Left lung (tissue), 14 donors: ENCODE measurements around the gene KLHDC2. TPM values are rescaled to one million over a fixed set of nuclear protein-coding genes. Genes with fewer than 3 reads are reported as not detected.
"Not testable (repeated sequence)": the region's sequence is repeated elsewhere in the genome, so short reads cannot be mapped to it uniquely, and the experiment has no call there.

Experiments
- ATAC-seq: fragments of 200-7000 bp; cut with Tn5 transposase; one replicate; pipeline ENCODE4 v1.9.1; 2020; ENCODE audit warnings: moderate library complexity
- DNase-seq, 4 donors: peaks; one replicate each; pipeline ENCODE4 v3.0.0-alpha.2; 2013 to 2020
- H3K27ac ChIP-seq, 2 donors: fragments of 200-600 bp; sonication (generic) in 1 of 2; one replicate each; pipeline versions ENCODE4 v1.5.0 to v1.8.0; 2020 to 2021
- H3K27me3 ChIP-seq, 2 donors: fragments of 200-600 bp; sonication (generic) in 1 of 2; one replicate each; pipeline versions ENCODE4 v1.5.0 to v1.8.0; 2020 to 2021
- H3K36me3 ChIP-seq, 2 donors: fragments of 200-600 bp; sonication (generic) in 1 of 2; one replicate each; pipeline versions ENCODE4 v1.5.0 to v1.8.0; 2020 to 2021
- H3K4me1 ChIP-seq, 2 donors: fragments of 200-600 bp; one replicate each; pipeline ENCODE4 v1.8.0; 2021
- H3K4me3 ChIP-seq, 2 donors: fragments of 200-600 bp; sonication (generic) in 1 of 2; one replicate each; pipeline versions ENCODE4 v1.5.0 to v1.8.0; 2020 to 2021; ENCODE audit warnings: mild to moderate bottlenecking in 1 of 2
- H3K9me3 ChIP-seq, 2 donors: fragments of 200-600 bp; sonication (generic) in 1 of 2; one replicate each; pipeline versions ENCODE4 v1.5.0 to v1.8.0; 2020 to 2021
- intact Hi-C, 2 donors: fragments of 100-400 bp; cut with DNase I; formaldehyde crosslinking; loops; one replicate each; pipeline versions ENCODE4 v1.11.2 to v1.14.2; 2022
- long read RNA-seq, 12 donors: library from polyadenylated mRNA in 2 of 12; unstranded in 2 of 12; transcript quantifications; one replicate each; pipeline ENCODE4 v2.0.0 and lab custom pipeline, GENCODE V29; 2019 to 2026
- polyA plus RNA-seq, 6 donors: library from polyadenylated mRNA; unstranded; fragments of 120-200 nt; gene quantifications; one replicate each; pipeline ENCODE4 v1.2.1, GENCODE V29; 2013; ENCODE audit not compliant: insufficient read length in 6 of 6
- total RNA-seq, 2 donors: library from RNA; stranded (reverse); fragmentation: NEBNext Ultra II Directional; extraction: Animal tissue kit (Norgen Biotek cat#: 25700); gene quantifications; one replicate each; pipeline ENCODE4 v1.2.1, GENCODE V29; 2021
- TF ChIP-seq, protein P1 (sequence below), 2 donors: fragments of 200-600 bp; sonication (generic) in 1 of 2; IDR thresholded peaks; one replicate each; pipeline versions ENCODE4 v1.5.0 to v1.8.0; 2021; ENCODE audit warnings: antibody characterized with exemption in 2 of 2
- donor health status: DM: no; HTN: yes; CAD: no.
- donor health status: DM: no; HTN: no; CAD: no.

Gene KLHDC2, protein sequence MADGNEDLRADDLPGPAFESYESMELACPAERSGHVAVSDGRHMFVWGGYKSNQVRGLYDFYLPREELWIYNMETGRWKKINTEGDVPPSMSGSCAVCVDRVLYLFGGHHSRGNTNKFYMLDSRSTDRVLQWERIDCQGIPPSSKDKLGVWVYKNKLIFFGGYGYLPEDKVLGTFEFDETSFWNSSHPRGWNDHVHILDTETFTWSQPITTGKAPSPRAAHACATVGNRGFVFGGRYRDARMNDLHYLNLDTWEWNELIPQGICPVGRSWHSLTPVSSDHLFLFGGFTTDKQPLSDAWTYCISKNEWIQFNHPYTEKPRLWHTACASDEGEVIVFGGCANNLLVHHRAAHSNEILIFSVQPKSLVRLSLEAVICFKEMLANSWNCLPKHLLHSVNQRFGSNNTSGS
- total RNA-seq (10 to 100 TPM; 32.6 to 49.8 TPM), polyA plus RNA-seq (100 to 1,000 TPM in 5 of 6 donors, 10 to 100 TPM in 1; 96.0 to 138 (median 110) TPM)
- long read RNA-seq, donor 1, full-length matches to known transcripts: 48 of 235 reads
- long read RNA-seq, donor 1, partial matches to known transcripts: 177 of 235 reads
- long read RNA-seq, donor 1, other reads (novel, unspliced or antisense): 10 of 235 reads
- long read RNA-seq, donor 2, full-length matches to known transcripts: 23 of 178 reads
- long read RNA-seq, donor 2, partial matches to known transcripts: 131 of 178 reads
- long read RNA-seq, donor 2, other reads (novel, unspliced or antisense): 24 of 178 reads
- long read RNA-seq, donor 3, full-length matches to known transcripts: 49 of 49 reads
- long read RNA-seq, donor 3, partial matches to known transcripts: 0 of 49 reads
- long read RNA-seq, donor 3, other reads (novel, unspliced or antisense): 0 of 49 reads
- long read RNA-seq, donor 4, full-length matches to known transcripts: 42 of 61 reads
- long read RNA-seq, donor 4, partial matches to known transcripts: 15 of 61 reads
- long read RNA-seq, donor 4, other reads (novel, unspliced or antisense): 4 of 61 reads
- long read RNA-seq, donor 5, full-length matches to known transcripts: 38 of 125 reads
- long read RNA-seq, donor 5, partial matches to known transcripts: 82 of 125 reads
- long read RNA-seq, donor 5, other reads (novel, unspliced or antisense): 5 of 125 reads
- long read RNA-seq, donor 6, full-length matches to known transcripts: 38 of 43 reads
- long read RNA-seq, donor 6, partial matches to known transcripts: 5 of 43 reads
- long read RNA-seq, donor 6, other reads (novel, unspliced or antisense): 0 of 43 reads
- long read RNA-seq, donor 7, full-length matches to known transcripts: 31 of 31 reads
- long read RNA-seq, donor 7, partial matches to known transcripts: 0 of 31 reads
- long read RNA-seq, donor 7, other reads (novel, unspliced or antisense): 0 of 31 reads
- long read RNA-seq, donor 8, full-length matches to known transcripts: 15 of 15 reads
- long read RNA-seq, donor 8, partial matches to known transcripts: 0 of 15 reads
- long read RNA-seq, donor 8, other reads (novel, unspliced or antisense): 0 of 15 reads
- long read RNA-seq, donor 9: 0 reads
- long read RNA-seq, donor 10, full-length matches to known transcripts: 37 of 42 reads
- long read RNA-seq, donor 10, partial matches to known transcripts: 1 of 42 reads
- long read RNA-seq, donor 10, other reads (novel, unspliced or antisense): 4 of 42 reads
- long read RNA-seq, donor 11, full-length matches to known transcripts: 36 of 259 reads
- long read RNA-seq, donor 11, partial matches to known transcripts: 223 of 259 reads
- long read RNA-seq, donor 11, other reads (novel, unspliced or antisense): 0 of 259 reads
- long read RNA-seq, donor 12, full-length matches to known transcripts: 36 of 36 reads
- long read RNA-seq, donor 12, partial matches to known transcripts: 0 of 36 reads
- long read RNA-seq, donor 12, other reads (novel, unspliced or antisense): 0 of 36 reads

DNA sequence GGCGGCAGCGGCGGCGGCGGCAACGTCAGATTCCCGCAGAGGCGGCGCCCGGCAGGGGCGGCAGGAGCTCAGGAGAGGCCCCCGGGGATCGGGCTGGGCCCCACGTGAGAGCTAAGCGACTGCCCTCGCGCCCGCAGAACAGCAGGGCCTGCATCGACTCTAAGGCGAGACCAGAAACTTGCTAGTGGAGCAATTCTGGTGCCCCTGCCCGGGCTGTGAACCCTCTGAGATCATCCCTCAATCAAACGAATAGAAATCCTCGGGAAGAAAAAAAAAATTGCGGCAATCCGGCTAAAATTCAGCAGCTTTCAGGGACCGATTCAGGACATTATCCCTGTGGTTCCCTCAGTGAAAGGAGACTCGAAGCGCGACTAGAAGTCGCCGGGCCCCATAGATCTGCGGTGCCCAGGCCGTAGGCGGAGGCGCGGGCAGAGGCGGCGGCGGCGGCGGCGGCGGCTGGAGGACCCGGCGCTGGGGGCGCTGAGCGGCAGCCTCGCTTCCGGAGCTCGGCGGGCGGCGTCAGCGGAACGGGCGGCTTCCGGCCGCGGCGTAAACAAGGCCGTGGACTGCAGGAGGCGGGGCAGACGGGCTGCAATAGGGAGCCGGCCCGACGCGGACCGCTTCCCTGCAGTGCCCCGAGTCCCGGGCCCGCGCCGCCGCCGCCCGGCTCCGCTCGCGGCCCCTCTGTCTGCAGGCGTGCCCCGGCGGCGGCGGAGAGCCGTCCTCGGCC, at the start of gene KLHDC2:
TSS of gene KLHDC2 (plus strand) at position 583 of the 730 bp plus-strand sequence. CDS start 316 bp downstream, outside the sequence.
- TF ChIP-seq, protein P1, sequence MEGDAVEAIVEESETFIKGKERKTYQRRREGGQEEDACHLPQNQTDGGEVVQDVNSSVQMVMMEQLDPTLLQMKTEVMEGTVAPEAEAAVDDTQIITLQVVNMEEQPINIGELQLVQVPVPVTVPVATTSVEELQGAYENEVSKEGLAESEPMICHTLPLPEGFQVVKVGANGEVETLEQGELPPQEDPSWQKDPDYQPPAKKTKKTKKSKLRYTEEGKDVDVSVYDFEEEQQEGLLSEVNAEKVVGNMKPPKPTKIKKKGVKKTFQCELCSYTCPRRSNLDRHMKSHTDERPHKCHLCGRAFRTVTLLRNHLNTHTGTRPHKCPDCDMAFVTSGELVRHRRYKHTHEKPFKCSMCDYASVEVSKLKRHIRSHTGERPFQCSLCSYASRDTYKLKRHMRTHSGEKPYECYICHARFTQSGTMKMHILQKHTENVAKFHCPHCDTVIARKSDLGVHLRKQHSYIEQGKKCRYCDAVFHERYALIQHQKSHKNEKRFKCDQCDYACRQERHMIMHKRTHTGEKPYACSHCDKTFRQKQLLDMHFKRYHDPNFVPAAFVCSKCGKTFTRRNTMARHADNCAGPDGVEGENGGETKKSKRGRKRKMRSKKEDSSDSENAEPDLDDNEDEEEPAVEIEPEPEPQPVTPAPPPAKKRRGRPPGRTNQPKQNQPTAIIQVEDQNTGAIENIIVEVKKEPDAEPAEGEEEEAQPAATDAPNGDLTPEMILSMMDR (IDR thresholded peaks at IDR 0.05): peak in 1 of 2 donors; percentile 17
- Histone ChIP-seq H3K4me3 (peak within 1 kb of the TSS; percentile 91 to 92), H3K9me3 (no peaks in the 10 kb centered on the region), H3K27ac (peak within 1 kb of the TSS; percentile 94 to 99), H3K27me3 (no peaks in the 10 kb centered on the region), H3K36me3 (peaks cover 0 to 11% of the 10 kb centered on the region in 2 donors), H3K4me1 (peaks cover 9 to 38% of the 10 kb centered on the region in 2 donors)
- intact Hi-C loops: no loop called here
- ATAC-seq (peak; percentile 86), DNase-seq (peak; percentile 84 to 99 (median 93))

DNA sequence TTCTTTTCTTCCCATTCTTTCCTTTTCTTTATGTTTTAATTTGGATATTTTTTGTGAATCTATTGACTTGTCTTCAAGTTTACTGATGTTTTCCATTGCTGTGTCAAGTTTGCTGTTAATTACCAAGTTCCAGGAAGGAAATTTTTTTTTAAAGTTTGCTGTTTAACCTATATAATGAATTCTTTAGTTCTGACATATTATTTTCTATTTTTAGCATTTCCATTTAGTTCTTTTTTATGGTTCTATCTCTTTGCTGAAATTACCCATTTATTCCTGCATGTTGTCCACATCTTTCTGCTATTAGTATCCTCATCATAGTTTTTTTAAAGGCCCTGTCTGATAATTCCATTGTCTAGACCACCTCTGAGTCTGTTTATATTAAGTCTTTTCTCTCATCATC, 47.2 kb upstream of the KLHDC2 start:
- no peaks in the 10 kb centered on the region for H3K9me3 ChIP-seq
- no peaks in the 10 kb centered on the region for H3K27me3 ChIP-seq
- H3K4me1 ChIP-seq: no peaks in the 10 kb centered on the region
- H3K36me3 ChIP-seq: peaks cover 0 to 4% of the 10 kb centered on the region in 2 donors
- no peak overlapping the region for H3K27ac ChIP-seq
- no peak overlapping the region for H3K4me3 ChIP-seq
- ATAC-seq (no peak), DNase-seq (no peak)
- intact Hi-C loops: no loop called here
- TF ChIP-seq, protein P1 (IDR thresholded peaks at IDR 0.05): no peak

DNA sequence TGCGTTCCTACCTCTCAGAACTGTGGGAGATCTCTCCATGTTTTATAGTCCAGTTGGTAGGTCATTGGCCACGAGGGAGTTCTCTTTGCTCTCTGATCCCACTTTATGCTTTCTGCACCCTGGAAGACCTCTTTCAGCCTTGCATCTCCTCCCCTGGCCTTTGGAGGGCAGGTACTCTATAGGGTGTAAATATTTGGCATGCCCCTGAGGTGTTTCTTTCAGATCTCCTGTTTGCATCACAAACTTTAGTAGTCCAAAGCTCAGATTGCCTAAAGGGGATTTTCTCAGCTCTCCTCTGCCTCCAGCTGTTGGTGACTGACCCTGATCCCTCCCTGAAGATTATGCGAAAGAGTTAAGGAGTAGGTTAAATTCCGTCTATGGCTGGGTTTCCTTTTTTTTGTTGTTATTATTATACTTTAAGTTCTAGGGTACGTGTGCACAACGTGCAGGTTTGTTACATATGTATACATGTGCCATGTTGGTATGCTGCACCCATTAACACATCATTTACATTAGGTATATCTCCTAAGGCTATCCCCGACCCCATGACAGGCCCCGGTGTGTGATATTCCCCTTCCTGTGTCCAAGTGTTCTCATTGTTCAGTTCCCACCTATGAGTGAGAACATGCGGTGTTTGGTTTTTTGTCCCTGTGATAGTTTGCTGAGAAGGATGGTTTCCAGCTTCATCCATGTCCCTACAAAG, 46.1 kb upstream of the KLHDC2 start:
- ATAC-seq, H3K4me1 ChIP-seq, H3K9me3 ChIP-seq, H3K36me3 ChIP-seq, intact Hi-C loops, DNase-seq, H3K4me3 ChIP-seq, H3K27me3 ChIP-seq, H3K27ac ChIP-seq: not testable (repeated sequence)

DNA sequence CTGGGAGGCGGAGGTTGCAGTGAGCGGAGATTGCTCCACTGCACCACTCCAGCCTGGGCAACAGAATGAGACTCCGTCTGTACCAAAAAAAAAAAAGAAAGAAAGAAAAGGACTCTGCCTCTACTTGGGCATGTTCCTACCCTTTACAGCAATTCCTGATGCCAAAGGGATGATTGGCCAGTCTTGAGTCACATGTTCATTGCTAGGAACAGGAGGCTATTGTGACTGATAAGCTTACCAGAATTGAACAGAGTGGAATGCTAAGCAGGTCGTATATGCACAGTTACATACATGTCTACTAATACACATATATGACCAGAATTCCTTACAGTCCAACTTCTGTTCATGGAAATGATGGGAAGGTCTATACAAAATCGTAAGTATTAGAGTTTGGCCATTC, 40.8 kb upstream of the KLHDC2 start:
- H3K27ac ChIP-seq: no peak overlapping the region
- DNase-seq: no peak
- H3K9me3 ChIP-seq: no peaks in the 10 kb centered on the region
- H3K36me3 ChIP-seq: peaks cover 0 to 11% of the 10 kb centered on the region in 2 donors
- H3K27me3 ChIP-seq: no peaks in the 10 kb centered on the region
- TF ChIP-seq, protein P1 (IDR thresholded peaks at IDR 0.05): no peak
- intact Hi-C loops: no loop called here
- ATAC-seq: no peak
- H3K4me3 ChIP-seq: no peak overlapping the region
- H3K4me1 ChIP-seq: no peaks in the 10 kb centered on the region
